OCI-LY3 (cell line): ENCODE data around the gene PXDN.

Experiments used
- EZH2phosphoT487 ChIP-seq: fragments of 200-600 bp; shearing (Covaris generic); IDR thresholded peaks from 2 replicates; pipeline ENCODE4 v1.6.1; 2018; ENCODE audit warnings: antibody characterized with exemption, mixed run types, low read depth
- TF ChIP-seq, protein P1 (sequence below): fragments of 200-600, 300-600 bp; sonication (generic); IDR thresholded peaks from 2 replicates; pipeline ENCODE4 v1.5.1; 2014; ENCODE audit warnings: antibody characterized with exemption, low read length, low read depth

DNA sequence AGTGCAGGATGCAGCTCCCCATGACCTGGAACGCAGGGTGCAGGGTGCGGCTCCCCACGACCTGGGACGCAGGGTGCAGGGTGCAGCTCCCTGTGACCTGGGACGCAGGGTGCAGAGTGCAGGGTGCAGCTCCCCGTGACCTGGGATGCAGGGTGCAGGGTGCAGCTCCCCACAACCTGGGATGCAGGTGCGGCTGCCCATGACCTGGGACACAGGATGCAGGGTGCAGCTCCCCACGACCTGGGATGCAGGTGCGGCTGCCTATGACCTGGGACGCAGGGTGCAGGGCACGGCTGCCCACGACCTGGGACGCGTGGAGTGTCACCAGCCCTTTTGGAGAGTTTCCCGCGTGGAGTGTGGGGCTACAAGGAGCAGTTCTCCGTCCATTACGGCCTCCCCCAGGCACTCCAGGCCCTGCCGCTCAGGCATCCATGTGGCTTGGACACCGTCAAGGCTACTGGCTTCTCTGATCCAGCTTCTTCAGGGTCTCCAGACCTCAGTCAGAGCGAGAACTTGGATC is 38.7 kb downstream of the PXDN start:
- TF ChIP-seq, protein P1, sequence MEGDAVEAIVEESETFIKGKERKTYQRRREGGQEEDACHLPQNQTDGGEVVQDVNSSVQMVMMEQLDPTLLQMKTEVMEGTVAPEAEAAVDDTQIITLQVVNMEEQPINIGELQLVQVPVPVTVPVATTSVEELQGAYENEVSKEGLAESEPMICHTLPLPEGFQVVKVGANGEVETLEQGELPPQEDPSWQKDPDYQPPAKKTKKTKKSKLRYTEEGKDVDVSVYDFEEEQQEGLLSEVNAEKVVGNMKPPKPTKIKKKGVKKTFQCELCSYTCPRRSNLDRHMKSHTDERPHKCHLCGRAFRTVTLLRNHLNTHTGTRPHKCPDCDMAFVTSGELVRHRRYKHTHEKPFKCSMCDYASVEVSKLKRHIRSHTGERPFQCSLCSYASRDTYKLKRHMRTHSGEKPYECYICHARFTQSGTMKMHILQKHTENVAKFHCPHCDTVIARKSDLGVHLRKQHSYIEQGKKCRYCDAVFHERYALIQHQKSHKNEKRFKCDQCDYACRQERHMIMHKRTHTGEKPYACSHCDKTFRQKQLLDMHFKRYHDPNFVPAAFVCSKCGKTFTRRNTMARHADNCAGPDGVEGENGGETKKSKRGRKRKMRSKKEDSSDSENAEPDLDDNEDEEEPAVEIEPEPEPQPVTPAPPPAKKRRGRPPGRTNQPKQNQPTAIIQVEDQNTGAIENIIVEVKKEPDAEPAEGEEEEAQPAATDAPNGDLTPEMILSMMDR, result no peak
- no peak for TF ChIP-seq EZH2phosphoT487
